ENCODE measurements around the gene KLHL20. TPM values are rescaled to one million over a fixed set of nuclear protein-coding genes. Genes with fewer than 3 reads are reported as not detected.
A peak's percentile ranks its signal among the peaks of the same experiment; 100 is the strongest.
"Not testable (repeated sequence)": the region's sequence is repeated elsewhere in the genome, so short reads cannot be mapped to it uniquely, and the experiment has no call there.

Gene KLHL20
- total RNA-seq, 1 donor from 2014 or later, result 26.1 TPM

- Mint-ChIP-seq H3K36me3 (ENCODE audit: low read depth) (peaks cover 16% of the 10 kb centered on the region), H3K9me3 (no peaks in the 10 kb centered on the region), H3K27me3 (peaks cover 15% of the 10 kb centered on the region), H3K4me3 (peak overlapping the region; percentile 93), H3K4me1 (peaks cover 22% of the 10 kb centered on the region), H3K27ac (peak overlapping the region; percentile 89)
- TF ChIP-seq CTCF (IDR thresholded peaks at IDR 0.05), result no peak
- intact Hi-C loops (cut with micrococcal nuclease), result loop anchor here (1.0 to 10.0 kb wide), 8 partner anchors 110 to 1970 kb away; partner anchors contain the start of genes CENPL, DARS2, SUCO and VAMP4
- POLR2A ChIA-PET, result interaction anchor here (0.6 to 2.9 kb wide), 13 partner anchors 9 to 1309 kb away, joined by 3 to 22 read pairs (median 3); partner anchors contain the start of genes CACYBP, CENPL, DARS2 and GAS5
- CTCF ChIA-PET, result interaction anchor here (1.4 kb wide), 1 partner anchor 285 kb away, joined by 4 read pairs; no protein-coding TSS in a partner anchor
- ATAC-seq (ENCODE audit: low read depth) (no peak), DNase-seq (no peak)
Observed at GRCh38 chr1:173714441-173714758, 381 bp upstream of the KLHL20 start.

- peaks cover 9% of the 10 kb centered on the region for H3K27me3 Mint-ChIP-seq
- H3K9me3 Mint-ChIP-seq, result no peaks in the 10 kb centered on the region
- ATAC-seq (ENCODE audit: low read depth) (no peak), DNase-seq (no peak)
- POLR2A ChIA-PET, result interaction anchor here (0.8 to 2.9 kb wide), 7 partner anchors 11 to 1183 kb away, joined by 3 to 22 read pairs (median 6); partner anchors contain the start of genes CENPL, DARS2, GAS5 and PRDX6
- H3K4me1 Mint-ChIP-seq, result peaks cover 25% of the 10 kb centered on the region
- H3K36me3 Mint-ChIP-seq (ENCODE audit: low read depth), result peaks cover 22% of the 10 kb centered on the region
- H3K4me3 Mint-ChIP-seq, result peak overlapping the region; percentile 93
- peak overlapping the region; percentile 89 for H3K27ac Mint-ChIP-seq
- TF ChIP-seq CTCF (IDR thresholded peaks at IDR 0.05), result no peak
- intact Hi-C loops (cut with micrococcal nuclease), result loop anchor here (1.0 to 10.0 kb wide), 4 partner anchors 153 to 1971 kb away; partner anchors contain the start of genes PRDX6, VAMP4 and ZBTB37
- CTCF ChIA-PET, result interaction anchor here (1.1 to 1.4 kb wide), 2 partner anchors 286 to 502 kb away, joined by 4 read pairs; no protein-coding TSS in a partner anchor
Observed at GRCh38 chr1:173715538-173715844, 710 bp downstream of the KLHL20 start.

- Mint-ChIP-seq H3K4me1 (peaks cover 30% of the 10 kb centered on the region), H3K27me3 (no peaks in the 10 kb centered on the region), H3K27ac (no peak overlapping the region), H3K9me3 (no peaks in the 10 kb centered on the region), H3K36me3 (ENCODE audit: low read depth) (peaks cover 39% of the 10 kb centered on the region), H3K4me3 (peak overlapping the region; percentile 5)
- TF ChIP-seq CTCF (IDR thresholded peaks at IDR 0.05), result no peak
- DNase-seq (no peak), ATAC-seq (ENCODE audit: low read depth) (no peak)
- intact Hi-C loops (cut with micrococcal nuclease), result loop anchor here (10.0 kb wide), 1 partner anchor 1972 kb away; the partner anchor contains the start of gene VAMP4
- CTCF ChIA-PET, result no interaction called here
- POLR2A ChIA-PET, result interaction anchor here (0.6 kb wide), 1 partner anchor 1450 kb away, joined by 3 read pairs; no protein-coding TSS in a partner anchor
Observed at GRCh38 chr1:173717238-173717637, 2.5 kb downstream of the KLHL20 start.

- DNase-seq; H3K4me3 Mint-ChIP-seq; ATAC-seq (ENCODE audit: low read depth); POLR2A ChIA-PET; H3K9me3 Mint-ChIP-seq; H3K4me1 Mint-ChIP-seq; H3K27ac Mint-ChIP-seq; intact Hi-C loops (cut with micrococcal nuclease); H3K27me3 Mint-ChIP-seq: not testable (repeated sequence)
- CTCF ChIA-PET, result interaction anchor here (0.7 kb wide), 1 partner anchor 300 kb away, joined by 3 read pairs; no protein-coding TSS in a partner anchor
- peaks cover 37% of the 10 kb centered on the region for H3K36me3 Mint-ChIP-seq (ENCODE audit: low read depth)
Observed at GRCh38 chr1:173731331-173731730, 16.6 kb downstream of the KLHL20 start.

GRCh38 chr1:173733912-173734311 lies 19.1 kb downstream of the KLHL20 start:
- ChIA-PET CTCF (no interaction called here), POLR2A (no interaction called here)
- Mint-ChIP-seq H3K27ac (no peak overlapping the region), H3K4me1 (peaks cover 15% of the 10 kb centered on the region), H3K9me3 (peaks cover 2% of the 10 kb centered on the region), H3K27me3 (no peaks in the 10 kb centered on the region), H3K4me3 (no peak overlapping the region), H3K36me3 (ENCODE audit: low read depth) (peaks cover 47% of the 10 kb centered on the region)
- intact Hi-C loops (cut with micrococcal nuclease), result no loop called here
- no peak for TF ChIP-seq CTCF (IDR thresholded peaks at IDR 0.05)
- ATAC-seq (ENCODE audit: low read depth), result no peak
- no peak for DNase-seq

- ATAC-seq (ENCODE audit: low read depth); CTCF ChIA-PET; intact Hi-C loops (cut with micrococcal nuclease); H3K9me3 Mint-ChIP-seq; H3K27me3 Mint-ChIP-seq; DNase-seq; H3K27ac Mint-ChIP-seq; H3K4me3 Mint-ChIP-seq; POLR2A ChIA-PET: not testable (repeated sequence)
- H3K36me3 Mint-ChIP-seq (ENCODE audit: low read depth), result peaks cover 62% of the 10 kb centered on the region
- peaks cover 17% of the 10 kb centered on the region for H3K4me1 Mint-ChIP-seq
Observed at GRCh38 chr1:173736104-173736503, 21.3 kb downstream of the KLHL20 start.
